ENCODE data around the gene IMPA2.

DNA sequence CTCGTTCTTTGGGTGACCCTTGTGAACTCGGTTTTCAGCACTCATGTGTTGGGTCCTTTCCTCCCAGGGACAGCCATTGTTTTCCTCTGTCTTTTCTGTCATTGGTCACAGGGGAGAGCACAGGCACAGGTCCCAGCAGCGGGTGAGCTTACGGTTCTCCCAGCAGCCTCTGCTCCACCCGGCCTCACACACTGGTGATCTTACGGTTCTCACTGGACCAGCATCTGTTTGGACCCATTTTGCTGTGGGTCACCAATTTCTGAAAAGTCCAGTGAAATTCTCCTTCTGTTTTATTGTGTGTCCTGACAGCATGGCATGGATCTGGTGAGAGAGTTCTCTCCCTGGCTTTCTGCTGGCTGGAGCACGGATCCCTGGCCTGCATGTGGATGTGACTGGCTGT lies 62.5 kb downstream of the IMPA2 start:
- TF ChIP-seq, protein P1, sequence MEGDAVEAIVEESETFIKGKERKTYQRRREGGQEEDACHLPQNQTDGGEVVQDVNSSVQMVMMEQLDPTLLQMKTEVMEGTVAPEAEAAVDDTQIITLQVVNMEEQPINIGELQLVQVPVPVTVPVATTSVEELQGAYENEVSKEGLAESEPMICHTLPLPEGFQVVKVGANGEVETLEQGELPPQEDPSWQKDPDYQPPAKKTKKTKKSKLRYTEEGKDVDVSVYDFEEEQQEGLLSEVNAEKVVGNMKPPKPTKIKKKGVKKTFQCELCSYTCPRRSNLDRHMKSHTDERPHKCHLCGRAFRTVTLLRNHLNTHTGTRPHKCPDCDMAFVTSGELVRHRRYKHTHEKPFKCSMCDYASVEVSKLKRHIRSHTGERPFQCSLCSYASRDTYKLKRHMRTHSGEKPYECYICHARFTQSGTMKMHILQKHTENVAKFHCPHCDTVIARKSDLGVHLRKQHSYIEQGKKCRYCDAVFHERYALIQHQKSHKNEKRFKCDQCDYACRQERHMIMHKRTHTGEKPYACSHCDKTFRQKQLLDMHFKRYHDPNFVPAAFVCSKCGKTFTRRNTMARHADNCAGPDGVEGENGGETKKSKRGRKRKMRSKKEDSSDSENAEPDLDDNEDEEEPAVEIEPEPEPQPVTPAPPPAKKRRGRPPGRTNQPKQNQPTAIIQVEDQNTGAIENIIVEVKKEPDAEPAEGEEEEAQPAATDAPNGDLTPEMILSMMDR (conservative IDR thresholded peaks at IDR 0.05 in 1 of 2, IDR thresholded peaks at IDR 0.05 in 1 of 2; ENCODE audit: extremely low read depth in 1 of 2, insufficient read depth in 1 of 2, low read depth in 1 of 2, low read length in 2 of 2) = no peak
- TF ChIP-seq EZH2 (IDR thresholded peaks at IDR 0.05; ENCODE audit: borderline replicate concordance, low read length) = no peak
